OCI-LY3 (cell line): ENCODE data around the gene SCAMP5.

Source experiments
- EZH2phosphoT487 ChIP-seq: fragments of 200-600 bp; shearing (Covaris generic); IDR thresholded peaks from 2 replicates; pipeline ENCODE4 v1.6.1; 2018; ENCODE audit warnings: antibody characterized with exemption, mixed run types, low read depth
- TF ChIP-seq, protein P1 (sequence below): fragments of 200-600, 300-600 bp; sonication (generic); IDR thresholded peaks from 2 replicates; pipeline ENCODE4 v1.5.1; 2014; ENCODE audit warnings: antibody characterized with exemption, low read length, low read depth

DNA sequence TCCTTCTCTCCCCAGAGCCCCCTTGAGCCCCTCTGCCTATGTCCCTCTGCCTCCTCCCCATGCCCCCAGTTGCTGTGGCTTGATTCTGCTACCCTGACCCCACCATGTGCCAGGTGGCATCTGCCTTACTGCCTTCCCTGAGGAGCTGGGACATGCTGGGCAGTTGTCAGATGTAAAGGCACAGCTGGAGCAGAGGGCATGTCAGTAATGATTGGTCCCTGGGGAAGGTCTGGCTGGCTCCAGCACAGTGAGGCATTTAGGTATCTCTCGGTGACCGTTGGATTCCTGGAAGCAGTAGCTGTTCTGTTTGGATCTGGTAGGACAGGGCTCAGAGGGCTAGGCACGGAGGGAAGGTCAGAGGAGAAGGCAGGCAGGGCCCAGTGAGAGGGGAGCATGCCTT, 24.6 kb downstream of the SCAMP5 start:
- TF ChIP-seq, protein P1, sequence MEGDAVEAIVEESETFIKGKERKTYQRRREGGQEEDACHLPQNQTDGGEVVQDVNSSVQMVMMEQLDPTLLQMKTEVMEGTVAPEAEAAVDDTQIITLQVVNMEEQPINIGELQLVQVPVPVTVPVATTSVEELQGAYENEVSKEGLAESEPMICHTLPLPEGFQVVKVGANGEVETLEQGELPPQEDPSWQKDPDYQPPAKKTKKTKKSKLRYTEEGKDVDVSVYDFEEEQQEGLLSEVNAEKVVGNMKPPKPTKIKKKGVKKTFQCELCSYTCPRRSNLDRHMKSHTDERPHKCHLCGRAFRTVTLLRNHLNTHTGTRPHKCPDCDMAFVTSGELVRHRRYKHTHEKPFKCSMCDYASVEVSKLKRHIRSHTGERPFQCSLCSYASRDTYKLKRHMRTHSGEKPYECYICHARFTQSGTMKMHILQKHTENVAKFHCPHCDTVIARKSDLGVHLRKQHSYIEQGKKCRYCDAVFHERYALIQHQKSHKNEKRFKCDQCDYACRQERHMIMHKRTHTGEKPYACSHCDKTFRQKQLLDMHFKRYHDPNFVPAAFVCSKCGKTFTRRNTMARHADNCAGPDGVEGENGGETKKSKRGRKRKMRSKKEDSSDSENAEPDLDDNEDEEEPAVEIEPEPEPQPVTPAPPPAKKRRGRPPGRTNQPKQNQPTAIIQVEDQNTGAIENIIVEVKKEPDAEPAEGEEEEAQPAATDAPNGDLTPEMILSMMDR, result no peak
- TF ChIP-seq EZH2phosphoT487, result no peak
